HCT116 (cell line): ENCODE measurements around the gene MAP3K9. TPM values are rescaled to one million over a fixed set of nuclear protein-coding genes. Genes with fewer than 3 reads are reported as not detected.

Experiments used
- ATAC-seq: fragments of 200-7000 bp; cut with Tn5 transposase; 2 replicates; pipeline ENCODE4 v1.9.1; 2020; ENCODE audit warnings: mild to moderate bottlenecking, moderate library complexity
- BruUV-seq: library from RNA; stranded (reverse); fragments of 400-500 nt; replicated peaks from 2 replicates; lab custom pipeline; 2021; lab: Mats Ljungman, UMichigan
- CTCF ChIA-PET: fragments of 300-600 bp; sonication (Branson Sonifier 250); formaldehyde crosslinking; loops from one replicate; lab custom pipeline; 2021; ENCODE audit warnings: antibody characterized with exemption; lab: Charles Lee
- POLR2A ChIA-PET: fragments of 300-600, 350-600 bp; sonication (Branson Sonifier 250); formaldehyde crosslinking; loops from one replicate; lab custom pipeline; 2021; ENCODE audit warnings: antibody characterized with exemption; lab: Charles Lee
- RAD21 ChIA-PET, 2 experiments: fragments of 300-600 bp; sonication (Branson Sonifier 250); formaldehyde crosslinking; loops; one replicate each; lab custom pipeline; 2023; ENCODE audit warnings: low total read pairs in 2 of 2; ENCODE audit not compliant: uncharacterized antibody in 2 of 2, unreplicated experiment in 2 of 2, low non-redundant PET in 1 of 2; lab: Charles Lee
- DNase-seq: peaks from one replicate; pipeline ENCODE4 v3.0.0-alpha.2; 2010; ENCODE audit warnings: low read depth, low spot score
- H2AFZ ChIP-seq: fragments of 200-600 bp; shearing (Covaris generic), sonication (generic); 2 replicates; pipeline ENCODE4 v1.6.1; 2017; ENCODE audit warnings: low read depth, mixed run types, mixed read lengths, antibody characterized with exemption, low read length; ENCODE audit not compliant: poor library complexity, severe bottlenecking
- H3K27ac ChIP-seq: 2 replicates; pipeline ENCODE4 v1.5.1; 2012; ENCODE audit warnings: low read depth, low read length
- H3K27me3 ChIP-seq: fragments of 200-600 bp; sonication (generic); 2 replicates; pipeline ENCODE4 v1.6.1; 2016; ENCODE audit warnings: mixed run types, low read length, mixed read lengths; ENCODE audit not compliant: insufficient read depth
- H3K36me3 ChIP-seq, 2 experiments: fragments of 200-500 bp in 1 of 2; fragments of 200-600 bp in 1 of 2; sonication (Bioruptor generic) in 1 of 2; sonication (generic) in 1 of 2; 2 replicates each; pipeline versions ENCODE4 v1.5.1 to v1.6.1; 2014 to 2016; ENCODE audit warnings: low read length in 2 of 2, inconsistent platforms in 1 of 2, mixed read lengths in 1 of 2, mixed run types in 1 of 2; ENCODE audit not compliant: insufficient read depth in 2 of 2, control insufficient read depth in 1 of 2
- H3K4me1 ChIP-seq, 2 experiments: fragments of 200-600 bp in 1 of 2; sonication (generic) in 1 of 2; 2 replicates each; pipeline versions ENCODE4 v1.5.1 to v1.6.1; 2012 to 2017; ENCODE audit warnings: low read length in 2 of 2, inconsistent platforms in 1 of 2, mild to moderate bottlenecking in 1 of 2, mixed read lengths in 1 of 2, mixed run types in 1 of 2, moderate library complexity in 1 of 2; ENCODE audit not compliant: insufficient read depth in 2 of 2, control insufficient read depth in 1 of 2
- H3K4me2 ChIP-seq: fragments of 200-600 bp; sonication (generic); 2 replicates; pipeline ENCODE4 v1.6.1; 2017; ENCODE audit warnings: mixed run types, low read length, mixed read lengths
- H3K4me3 ChIP-seq, 2 experiments: fragments of 200-600 bp in 1 of 2; sonication (generic) in 1 of 2; replicated peaks in 1 of 2; 2 replicates each; pipeline ENCODE4 v1.5.1; 2011 to 2016; ENCODE audit warnings: low read length in 2 of 2, control low read depth in 1 of 2, low read depth in 1 of 2, mild to moderate bottlenecking in 1 of 2, mixed read lengths in 1 of 2, mixed run types in 1 of 2
- H3K79me2 ChIP-seq: fragments of 200-600 bp; sonication (generic); 2 replicates; pipeline ENCODE4 v1.6.1; 2017; ENCODE audit warnings: mild to moderate bottlenecking, mixed run types, low read length, moderate library complexity, mixed read lengths; ENCODE audit not compliant: insufficient read depth
- H3K9ac ChIP-seq: fragments of 200-600 bp; sonication (generic); 2 replicates; pipeline ENCODE4 v1.6.1; 2016; ENCODE audit warnings: low read length, mixed read lengths
- H3K9me2 ChIP-seq: fragments of 200-600 bp; sonication (generic), shearing (Covaris generic); 2 replicates; pipeline ENCODE4 v1.6.1; 2017; ENCODE audit warnings: mixed run types, mild to moderate bottlenecking, moderate library complexity; ENCODE audit not compliant: insufficient read depth
- H3K9me3 ChIP-seq, 2 experiments: fragments of 200-500 bp in 1 of 2; fragments of 200-600 bp in 1 of 2; sonication (Bioruptor generic) in 1 of 2; sonication (generic) in 1 of 2; 2 replicates each; pipeline ENCODE4 v1.6.1; 2014 to 2017; ENCODE audit warnings: low read length in 2 of 2, mixed read lengths in 2 of 2, inconsistent platforms in 1 of 2, low read depth in 1 of 2, mild to moderate bottlenecking in 1 of 2, mixed run types in 1 of 2, moderate library complexity in 1 of 2; ENCODE audit not compliant: control insufficient read depth in 1 of 2, insufficient read depth in 1 of 2
- H4K20me1 ChIP-seq: fragments of 200-600 bp; sonication (generic), shearing (Covaris generic); 2 replicates; pipeline ENCODE4 v1.6.1; 2017; ENCODE audit warnings: mixed run types, mild to moderate bottlenecking, moderate library complexity; ENCODE audit not compliant: insufficient read depth
- CBX3 ChIP-seq: IDR thresholded peaks from 2 replicates; pipeline ENCODE4 v1.6.1; 2012; ENCODE audit warnings: low read depth
- EGR1 ChIP-seq: IDR thresholded peaks from 2 replicates; pipeline ENCODE4 v1.6.1; 2012; ENCODE audit warnings: low read depth
- RAD21 ChIP-seq: IDR thresholded peaks from 2 replicates; pipeline ENCODE4 v1.6.1; 2012; ENCODE audit warnings: low read depth, mild to moderate bottlenecking
- SIN3A ChIP-seq: IDR thresholded peaks from 2 replicates; pipeline ENCODE4 v1.6.1; 2012; ENCODE audit warnings: low read depth
- ZNF274 ChIP-seq: fragments of 200-500 bp; sonication (Bioruptor generic); IDR thresholded peaks from 2 replicates; pipeline ENCODE4 v1.6.1; 2014; ENCODE audit warnings: mild to moderate bottlenecking, low read depth, low read length, inconsistent platforms
- intact Hi-C: fragments of 100-400 bp; cut with micrococcal nuclease; formaldehyde crosslinking; loops from 2 replicates; pipeline ENCODE4 v1.10.0; 2022
- total RNA-seq: library from RNA; stranded (reverse); gene quantifications from one replicate; pipeline ENCODE4 v1.2.1, GENCODE V29; 2021; ENCODE audit not compliant: unreplicated experiment
- TF ChIP-seq, protein P1 (sequence below): IDR thresholded peaks from 2 replicates; pipeline ENCODE4 v1.6.1; 2011; ENCODE audit warnings: mild to moderate bottlenecking, low read length, moderate library complexity; ENCODE audit not compliant: insufficient replicate concordance; ENCODE audit errors: extremely low read depth
- TF ChIP-seq, protein P2 (sequence below): IDR thresholded peaks from 2 replicates; pipeline ENCODE4 v1.6.1; 2012
- TF ChIP-seq, protein P3 (sequence below): IDR thresholded peaks from 2 replicates; pipeline ENCODE4 v1.6.1; 2012

The MAP3K9 gene
- total RNA-seq, 1 experiment from 2014 or later, result 11.7 TPM

DNA sequence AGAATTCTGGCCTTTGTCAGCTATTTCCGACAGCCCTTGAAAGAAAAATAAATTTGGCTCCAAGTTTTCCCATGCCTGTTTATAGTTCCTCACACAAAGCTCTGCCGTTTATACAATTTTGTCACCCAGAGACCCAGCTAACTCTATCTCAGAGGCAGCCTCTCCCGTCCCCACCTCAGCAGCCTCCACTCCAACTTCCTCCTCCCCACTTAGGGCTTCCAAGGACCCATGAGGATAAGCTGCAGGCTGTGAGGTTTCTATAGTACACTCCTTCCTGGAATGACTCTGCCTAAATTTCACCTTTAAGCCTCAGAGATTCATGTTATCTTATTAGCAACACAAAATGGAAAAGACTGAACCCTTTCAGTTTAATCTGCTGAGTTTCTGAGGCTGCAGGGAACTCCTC lies 95.8 kb downstream of the MAP3K9 start:
- H3K9me2 ChIP-seq, result no peaks in the 10 kb centered on the region
- H3K4me2 ChIP-seq, result peak overlapping the region; percentile 22; the same call in 1 of the 2 replicates
- no peaks in the 10 kb centered on the region for H3K79me2 ChIP-seq
- no peak overlapping the region for H3K9ac ChIP-seq
- intact Hi-C loops, result loop anchor here (10.0 kb wide), 1 partner anchor 241 kb away; no protein-coding TSS in a partner anchor
- CTCF ChIA-PET, result interaction anchor here (0.6 to 2.6 kb wide), 11 partner anchors 8 to 123 kb away, joined by 3 to 33 read pairs (median 4); no protein-coding TSS in a partner anchor
- BruUV-seq, result no TSS peak
- H3K27me3 ChIP-seq, result no peaks in the 10 kb centered on the region
- no peaks in the 10 kb centered on the region for H3K9me3 ChIP-seq
- POLR2A ChIA-PET, result no interaction called here
- no peaks in the 10 kb centered on the region for H3K36me3 ChIP-seq
- H3K4me3 ChIP-seq, result no peak overlapping the region
- RAD21 ChIA-PET, result no interaction called here
- ATAC-seq (0 out of 2 replicates have a peak, but pooled peaks have one; percentile 11), DNase-seq (no peak)
- H4K20me1 ChIP-seq, result no peaks in the 10 kb centered on the region
- H3K27ac ChIP-seq, result no peak overlapping the region
- H2AFZ ChIP-seq, result peak overlapping the region; percentile 10
- peaks cover 0 to 14% of the 10 kb centered on the region in 2 experiments; a peak in 2 of 4 replicates for H3K4me1 ChIP-seq
- TF ChIP-seq ZNF274 (no peak), RAD21 (no peak), EGR1 (no peak), SIN3A (no peak), CBX3 (no peak)
- TF ChIP-seq, protein P1, sequence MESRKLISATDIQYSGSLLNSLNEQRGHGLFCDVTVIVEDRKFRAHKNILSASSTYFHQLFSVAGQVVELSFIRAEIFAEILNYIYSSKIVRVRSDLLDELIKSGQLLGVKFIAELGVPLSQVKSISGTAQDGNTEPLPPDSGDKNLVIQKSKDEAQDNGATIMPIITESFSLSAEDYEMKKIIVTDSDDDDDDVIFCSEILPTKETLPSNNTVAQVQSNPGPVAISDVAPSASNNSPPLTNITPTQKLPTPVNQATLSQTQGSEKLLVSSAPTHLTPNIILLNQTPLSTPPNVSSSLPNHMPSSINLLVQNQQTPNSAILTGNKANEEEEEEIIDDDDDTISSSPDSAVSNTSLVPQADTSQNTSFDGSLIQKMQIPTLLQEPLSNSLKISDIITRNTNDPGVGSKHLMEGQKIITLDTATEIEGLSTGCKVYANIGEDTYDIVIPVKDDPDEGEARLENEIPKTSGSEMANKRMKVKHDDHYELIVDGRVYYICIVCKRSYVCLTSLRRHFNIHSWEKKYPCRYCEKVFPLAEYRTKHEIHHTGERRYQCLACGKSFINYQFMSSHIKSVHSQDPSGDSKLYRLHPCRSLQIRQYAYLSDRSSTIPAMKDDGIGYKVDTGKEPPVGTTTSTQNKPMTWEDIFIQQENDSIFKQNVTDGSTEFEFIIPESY, result no peak
- TF ChIP-seq, protein P2, sequence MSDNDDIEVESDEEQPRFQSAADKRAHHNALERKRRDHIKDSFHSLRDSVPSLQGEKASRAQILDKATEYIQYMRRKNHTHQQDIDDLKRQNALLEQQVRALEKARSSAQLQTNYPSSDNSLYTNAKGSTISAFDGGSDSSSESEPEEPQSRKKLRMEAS, result no peak
- TF ChIP-seq, protein P3, sequence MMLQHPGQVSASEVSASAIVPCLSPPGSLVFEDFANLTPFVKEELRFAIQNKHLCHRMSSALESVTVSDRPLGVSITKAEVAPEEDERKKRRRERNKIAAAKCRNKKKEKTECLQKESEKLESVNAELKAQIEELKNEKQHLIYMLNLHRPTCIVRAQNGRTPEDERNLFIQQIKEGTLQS, result no peak
